Astrocyte (in vitro differentiated cells and primary cell): ENCODE data around the gene GM2A. TPM values are rescaled to one million over a fixed set of nuclear protein-coding genes. Genes with fewer than 3 reads are reported as not detected.

Source experiments
- DNase-seq: peaks from one replicate; pipeline ENCODE4 v3.0.0-alpha.2; 2010; ENCODE audit warnings: low read depth
- FAIRE-seq: peaks from 2 replicates; lab custom pipeline; 2011; peaks lifted over from hg19 to GRCh38; lab: Jason Lieb, UNC
- H2AFZ ChIP-seq: 2 replicates; pipeline ENCODE4 v1.6.0; 2012; ENCODE audit warnings: low read depth, low read length, inconsistent platforms
- H3K27ac ChIP-seq: 2 replicates; pipeline ENCODE4 v1.5.1; 2011; ENCODE audit warnings: low read depth, low read length, inconsistent platforms
- H3K27me3 ChIP-seq: 2 replicates; pipeline ENCODE4 v1.6.0; 2011; ENCODE audit warnings: low read length, inconsistent platforms; ENCODE audit not compliant: insufficient read depth
- H3K36me3 ChIP-seq: 2 replicates; pipeline ENCODE4 v1.5.1; 2011; ENCODE audit warnings: low read length, inconsistent platforms; ENCODE audit not compliant: insufficient read depth
- H3K4me1 ChIP-seq: 2 replicates; pipeline ENCODE4 v1.5.1; 2011; ENCODE audit warnings: low read length, inconsistent platforms; ENCODE audit not compliant: insufficient read depth
- H3K4me2 ChIP-seq: 2 replicates; pipeline ENCODE4 v1.6.0; 2012; ENCODE audit warnings: low read length, inconsistent platforms
- H3K4me3 ChIP-seq: 2 replicates; pipeline ENCODE4 v1.5.1; 2011; ENCODE audit warnings: low read depth, mild to moderate bottlenecking, low read length, inconsistent platforms; ENCODE audit not compliant: insufficient read depth
- H3K79me2 ChIP-seq: 2 replicates; pipeline ENCODE4 v1.6.0; 2012; ENCODE audit warnings: mild to moderate bottlenecking, low read length, inconsistent platforms; ENCODE audit not compliant: insufficient read depth
- H3K9ac ChIP-seq: 2 replicates; pipeline ENCODE4 v1.6.0; 2012; ENCODE audit warnings: mild to moderate bottlenecking, low read length, inconsistent platforms
- H3K9me3 ChIP-seq: 2 replicates; pipeline ENCODE4 v1.5.1; 2012; ENCODE audit warnings: low read depth, mild to moderate bottlenecking, low read length, inconsistent platforms; ENCODE audit not compliant: insufficient read depth
- H4K20me1 ChIP-seq: 2 replicates; pipeline ENCODE4 v1.6.0; 2012; ENCODE audit warnings: low read length, inconsistent platforms; ENCODE audit not compliant: insufficient read depth
- H3K27ac Mint-ChIP-seq: one replicate; pipeline ENCODE4 v1.8.0; 2021; ENCODE audit warnings: mild to moderate bottlenecking, mixed read lengths; ENCODE audit not compliant: unreplicated experiment
- H3K27me3 Mint-ChIP-seq: one replicate; pipeline ENCODE4 v1.8.0; 2021; ENCODE audit warnings: low read depth, mixed read lengths; ENCODE audit not compliant: unreplicated experiment
- H3K36me3 Mint-ChIP-seq: one replicate; pipeline ENCODE4 v1.8.0; 2021; ENCODE audit warnings: low read depth, mixed read lengths; ENCODE audit not compliant: unreplicated experiment
- H3K4me1 Mint-ChIP-seq: one replicate; pipeline ENCODE4 v1.8.0; 2021; ENCODE audit warnings: low read depth, mixed read lengths; ENCODE audit not compliant: unreplicated experiment
- H3K4me3 Mint-ChIP-seq: one replicate; pipeline ENCODE4 v1.8.0; 2021; ENCODE audit warnings: mild to moderate bottlenecking, moderate library complexity, mixed read lengths; ENCODE audit not compliant: unreplicated experiment
- H3K9me3 Mint-ChIP-seq: one replicate; pipeline ENCODE4 v1.8.0; 2021; ENCODE audit warnings: mild to moderate bottlenecking, mixed read lengths; ENCODE audit not compliant: unreplicated experiment
- EZH2 ChIP-seq: IDR thresholded peaks from 2 replicates; pipeline ENCODE4 v1.6.1; 2012; ENCODE audit warnings: mild to moderate bottlenecking, low read length, inconsistent platforms; ENCODE audit not compliant: insufficient read depth
- total RNA-seq: library from RNA; stranded (reverse); gene quantifications from 2 replicates; pipeline ENCODE4 v1.2.1, GENCODE V29; 2021
- TF ChIP-seq, protein P1 (sequence below): IDR thresholded peaks from 2 replicates; pipeline ENCODE4 v1.5.1; 2011; ENCODE audit warnings: low read depth, mild to moderate bottlenecking, inconsistent platforms, low read length, moderate library complexity; ENCODE audit not compliant: insufficient read depth

The GM2A gene
- total RNA-seq, 1 donor from 2014 or later: 23.4 TPM

DNA sequence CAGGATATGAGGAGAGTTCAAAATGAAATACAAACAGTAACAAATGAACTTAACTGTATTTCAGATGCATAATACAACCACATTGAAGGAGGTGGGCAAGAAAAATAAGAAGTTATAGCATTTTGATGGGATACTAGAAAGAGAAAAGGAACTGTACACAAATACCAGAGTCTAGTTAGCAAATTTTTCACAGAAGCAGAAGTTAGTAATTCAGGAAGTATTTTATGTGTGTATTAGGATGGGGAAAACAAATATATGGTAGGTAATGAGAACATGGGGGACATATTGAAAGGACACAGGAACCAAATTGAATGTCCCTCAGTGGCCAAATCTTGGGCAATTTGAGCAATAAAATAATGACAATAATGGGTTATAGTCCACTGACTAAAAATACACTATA lies 18.4 kb downstream of the GM2A start:
- Mint-ChIP-seq H3K27ac (no peak overlapping the region), H3K36me3 (peaks cover 7% of the 10 kb centered on the region), H3K27me3 (no peaks in the 10 kb centered on the region), H3K9me3 (no peaks in the 10 kb centered on the region), H3K4me1 (no peaks in the 10 kb centered on the region), H3K4me3 (no peak overlapping the region)
- no peak overlapping the region for H3K27ac ChIP-seq
- H4K20me1 ChIP-seq: no peaks in the 10 kb centered on the region
- H3K79me2 ChIP-seq: no peaks in the 10 kb centered on the region
- H3K27me3 ChIP-seq: no peaks in the 10 kb centered on the region
- H3K36me3 ChIP-seq: peaks cover 3% of the 10 kb centered on the region
- H3K4me2 ChIP-seq: no peak overlapping the region
- H3K4me1 ChIP-seq: no peaks in the 10 kb centered on the region
- H3K9ac ChIP-seq: no peak overlapping the region
- no peak overlapping the region for H3K4me3 ChIP-seq
- H3K9me3 ChIP-seq: no peaks in the 10 kb centered on the region
- no peak for FAIRE-seq
- H2AFZ ChIP-seq: no peak overlapping the region
- DNase-seq: no peak
- TF ChIP-seq, protein P1, sequence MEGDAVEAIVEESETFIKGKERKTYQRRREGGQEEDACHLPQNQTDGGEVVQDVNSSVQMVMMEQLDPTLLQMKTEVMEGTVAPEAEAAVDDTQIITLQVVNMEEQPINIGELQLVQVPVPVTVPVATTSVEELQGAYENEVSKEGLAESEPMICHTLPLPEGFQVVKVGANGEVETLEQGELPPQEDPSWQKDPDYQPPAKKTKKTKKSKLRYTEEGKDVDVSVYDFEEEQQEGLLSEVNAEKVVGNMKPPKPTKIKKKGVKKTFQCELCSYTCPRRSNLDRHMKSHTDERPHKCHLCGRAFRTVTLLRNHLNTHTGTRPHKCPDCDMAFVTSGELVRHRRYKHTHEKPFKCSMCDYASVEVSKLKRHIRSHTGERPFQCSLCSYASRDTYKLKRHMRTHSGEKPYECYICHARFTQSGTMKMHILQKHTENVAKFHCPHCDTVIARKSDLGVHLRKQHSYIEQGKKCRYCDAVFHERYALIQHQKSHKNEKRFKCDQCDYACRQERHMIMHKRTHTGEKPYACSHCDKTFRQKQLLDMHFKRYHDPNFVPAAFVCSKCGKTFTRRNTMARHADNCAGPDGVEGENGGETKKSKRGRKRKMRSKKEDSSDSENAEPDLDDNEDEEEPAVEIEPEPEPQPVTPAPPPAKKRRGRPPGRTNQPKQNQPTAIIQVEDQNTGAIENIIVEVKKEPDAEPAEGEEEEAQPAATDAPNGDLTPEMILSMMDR: no peak
- no peak for TF ChIP-seq EZH2

DNA sequence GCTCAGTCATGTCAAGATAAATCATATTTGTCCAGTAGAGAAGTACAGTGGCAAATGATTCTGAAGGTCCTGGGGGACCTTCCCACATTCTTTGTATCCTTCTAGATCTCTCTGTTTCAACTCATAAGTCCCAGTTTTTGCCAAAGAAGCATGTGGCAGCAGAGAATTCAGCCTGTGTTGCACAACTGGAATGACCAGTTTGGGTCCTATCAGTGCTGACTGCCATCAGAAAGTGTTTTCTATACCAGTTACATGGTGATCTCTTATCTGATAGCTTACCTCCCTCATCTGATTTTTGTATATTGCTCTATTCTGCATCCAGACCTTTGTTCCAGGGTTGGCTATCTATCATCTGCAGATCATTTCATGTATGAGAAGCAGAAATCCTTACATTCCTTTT lies 21.7 kb downstream of the GM2A start:
- Histone ChIP-seq H3K4me1 (no peaks in the 10 kb centered on the region), H3K27me3 (peaks cover 3% of the 10 kb centered on the region), H4K20me1 (no peaks in the 10 kb centered on the region), H3K36me3 (no peaks in the 10 kb centered on the region), H3K9me3 (no peaks in the 10 kb centered on the region), H3K4me2 (no peak overlapping the region), H2AFZ (no peak overlapping the region), H3K4me3 (no peak overlapping the region), H3K9ac (no peak overlapping the region), H3K79me2 (no peaks in the 10 kb centered on the region), H3K27ac (no peak overlapping the region)
- Mint-ChIP-seq H3K4me3 (no peak overlapping the region), H3K36me3 (no peaks in the 10 kb centered on the region), H3K9me3 (no peaks in the 10 kb centered on the region), H3K27me3 (peaks cover 5% of the 10 kb centered on the region), H3K27ac (no peak overlapping the region), H3K4me1 (no peaks in the 10 kb centered on the region)
- DNase-seq (no peak), FAIRE-seq (no peak)
- no peak for TF ChIP-seq EZH2
- TF ChIP-seq, protein P1: no peak

DNA sequence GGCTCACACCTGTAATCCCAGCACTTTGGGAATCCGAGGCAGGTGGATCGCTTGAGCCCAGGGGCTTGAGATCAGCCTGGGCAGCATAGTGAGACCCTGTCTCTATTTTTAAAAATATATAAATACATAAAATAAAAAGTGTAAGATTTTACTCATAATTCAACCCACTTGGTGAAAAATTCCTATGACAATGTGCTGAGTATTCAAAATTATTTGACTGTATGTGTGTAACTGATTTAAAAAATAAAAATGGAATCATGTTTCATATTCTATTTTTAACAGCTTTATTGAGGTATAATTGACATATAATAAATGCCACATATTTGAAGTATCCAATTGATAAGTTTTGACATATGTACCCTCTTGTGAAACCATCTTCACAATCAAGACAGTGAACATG lies 22.8 kb downstream of the GM2A start:
- Mint-ChIP-seq H3K36me3 (no peaks in the 10 kb centered on the region), H3K9me3 (no peaks in the 10 kb centered on the region), H3K27ac (no peak overlapping the region), H3K27me3 (peaks cover 5% of the 10 kb centered on the region), H3K4me1 (no peaks in the 10 kb centered on the region), H3K4me3 (no peak overlapping the region)
- FAIRE-seq (no peak), DNase-seq (no peak)
- no peak overlapping the region for H3K4me2 ChIP-seq
- no peaks in the 10 kb centered on the region for H4K20me1 ChIP-seq
- no peak overlapping the region for H2AFZ ChIP-seq
- TF ChIP-seq EZH2: no peak
- TF ChIP-seq, protein P1: no peak
- H3K9me3 ChIP-seq: no peaks in the 10 kb centered on the region
- no peak overlapping the region for H3K27ac ChIP-seq
- H3K4me3 ChIP-seq: no peak overlapping the region
- peaks cover 3% of the 10 kb centered on the region for H3K27me3 ChIP-seq
- no peaks in the 10 kb centered on the region for H3K4me1 ChIP-seq
- no peak overlapping the region for H3K9ac ChIP-seq
- H3K79me2 ChIP-seq: no peaks in the 10 kb centered on the region
- H3K36me3 ChIP-seq: no peaks in the 10 kb centered on the region
